ENCODE measurements around the gene DHCR7.

- TF ChIP-seq, protein P1, sequence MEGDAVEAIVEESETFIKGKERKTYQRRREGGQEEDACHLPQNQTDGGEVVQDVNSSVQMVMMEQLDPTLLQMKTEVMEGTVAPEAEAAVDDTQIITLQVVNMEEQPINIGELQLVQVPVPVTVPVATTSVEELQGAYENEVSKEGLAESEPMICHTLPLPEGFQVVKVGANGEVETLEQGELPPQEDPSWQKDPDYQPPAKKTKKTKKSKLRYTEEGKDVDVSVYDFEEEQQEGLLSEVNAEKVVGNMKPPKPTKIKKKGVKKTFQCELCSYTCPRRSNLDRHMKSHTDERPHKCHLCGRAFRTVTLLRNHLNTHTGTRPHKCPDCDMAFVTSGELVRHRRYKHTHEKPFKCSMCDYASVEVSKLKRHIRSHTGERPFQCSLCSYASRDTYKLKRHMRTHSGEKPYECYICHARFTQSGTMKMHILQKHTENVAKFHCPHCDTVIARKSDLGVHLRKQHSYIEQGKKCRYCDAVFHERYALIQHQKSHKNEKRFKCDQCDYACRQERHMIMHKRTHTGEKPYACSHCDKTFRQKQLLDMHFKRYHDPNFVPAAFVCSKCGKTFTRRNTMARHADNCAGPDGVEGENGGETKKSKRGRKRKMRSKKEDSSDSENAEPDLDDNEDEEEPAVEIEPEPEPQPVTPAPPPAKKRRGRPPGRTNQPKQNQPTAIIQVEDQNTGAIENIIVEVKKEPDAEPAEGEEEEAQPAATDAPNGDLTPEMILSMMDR (IDR thresholded peaks at IDR 0.05) = no peak
- TF ChIP-seq GATA2 (CRISPR knock-in tag; IDR thresholded peaks at IDR 0.05) (no peak), POLR2AphosphoS5 (IDR thresholded peaks at IDR 0.05; ENCODE audit: low read depth, low read length) (no peak), EZH2phosphoT487 (IDR thresholded peaks at IDR 0.05; ENCODE audit: borderline replicate concordance, low read depth) (no peak), SMC3 (IDR thresholded peaks at IDR 0.05; ENCODE audit: low read depth, low read length) (no peak)
Observed at GRCh38 chr11:71391352-71391751, 56.8 kb downstream of the DHCR7 start.
